ENCODE results near the gene PLB1. TPM values are rescaled to one million over a fixed set of nuclear protein-coding genes. Genes with fewer than 3 reads are reported as not detected.

Gene PLB1
- polyA plus RNA-seq, 1 donor, result 3.2 TPM

DNA sequence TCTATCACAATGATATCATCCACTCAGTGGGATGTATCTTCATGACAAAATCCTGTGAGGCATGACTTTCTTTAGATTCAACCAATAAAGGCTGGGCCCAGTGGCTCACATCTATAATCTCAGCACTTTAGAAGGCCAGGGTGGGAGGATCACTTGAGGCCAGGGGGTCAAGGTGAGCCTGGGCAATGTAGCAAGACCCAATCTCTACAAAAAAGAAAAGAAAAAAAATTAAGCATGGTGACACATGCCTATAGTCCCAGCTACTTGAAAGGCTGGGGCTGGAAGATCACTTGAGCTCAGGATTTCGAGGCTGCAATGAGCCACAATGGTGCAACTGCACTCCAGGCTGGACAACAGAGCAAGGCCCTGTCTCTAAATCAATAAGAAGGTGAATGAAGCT, 68.0 kb downstream of the PLB1 start:
- Histone ChIP-seq H3K4me3 (ENCODE audit: low read length) (no peak overlapping the region), H3K4me1 (ENCODE audit: control insufficient read depth, insufficient read depth, low read length) (no peaks in the 10 kb centered on the region), H3K9me3 (ENCODE audit: control insufficient read depth, low read depth, low read length) (no peaks in the 10 kb centered on the region), H3K36me3 (ENCODE audit: control insufficient read depth, insufficient read depth, low read length) (peaks cover 4% of the 10 kb centered on the region), H3K27ac (ENCODE audit: low read length) (no peak overlapping the region), H3K27me3 (ENCODE audit: control insufficient read depth, insufficient read depth, low read length) (no peaks in the 10 kb centered on the region)
- DNase-seq, result no peak
- no CpG with 5 or more reads among the region's 1 CpG for WGBS (ENCODE audit: insufficient coverage, low lambda C conversion rate)

GRCh38 chr2:28564346-28564745, 68.5 kb downstream of the PLB1 start:
- H3K4me1 ChIP-seq (ENCODE audit: control insufficient read depth, insufficient read depth, low read length), result no peaks in the 10 kb centered on the region
- H3K36me3 ChIP-seq (ENCODE audit: control insufficient read depth, insufficient read depth, low read length), result peaks cover 4% of the 10 kb centered on the region
- no CpG with 5 or more reads among the region's 4 CpGs for WGBS (ENCODE audit: insufficient coverage, low lambda C conversion rate)
- DNase-seq, result no peak
- H3K27me3 ChIP-seq (ENCODE audit: control insufficient read depth, insufficient read depth, low read length), result no peaks in the 10 kb centered on the region
- no peak overlapping the region for H3K4me3 ChIP-seq (ENCODE audit: low read length)
- no peaks in the 10 kb centered on the region for H3K9me3 ChIP-seq (ENCODE audit: control insufficient read depth, low read depth, low read length)
- no peak overlapping the region for H3K27ac ChIP-seq (ENCODE audit: low read length)

DNA sequence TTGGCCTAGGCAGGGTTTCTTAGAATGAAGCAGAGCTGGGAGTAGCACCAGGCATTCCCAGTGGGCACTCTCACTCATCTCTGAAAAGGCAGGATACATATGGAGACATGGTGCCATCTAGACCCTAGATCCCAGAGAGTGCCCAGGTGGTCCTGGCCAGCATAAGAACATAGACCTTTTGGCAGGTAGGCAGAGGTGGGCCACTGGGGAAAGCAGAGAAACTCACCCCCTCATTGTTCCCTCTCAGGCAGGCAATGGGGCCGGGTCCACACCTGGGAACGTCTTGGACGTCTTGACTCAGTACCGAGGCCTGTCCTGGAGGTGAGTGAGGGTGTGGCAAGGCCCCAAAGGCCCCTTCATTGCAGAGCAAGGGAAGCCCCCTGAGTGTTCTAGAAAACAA, 69.2 kb downstream of the PLB1 start:
- H3K27me3 ChIP-seq (ENCODE audit: control insufficient read depth, insufficient read depth, low read length), result no peaks in the 10 kb centered on the region
- no peak for DNase-seq
- no CpG with 5 or more reads among the region's 4 CpGs for WGBS (ENCODE audit: insufficient coverage, low lambda C conversion rate)
- no peak overlapping the region for H3K4me3 ChIP-seq (ENCODE audit: low read length)
- peaks cover 4% of the 10 kb centered on the region for H3K36me3 ChIP-seq (ENCODE audit: control insufficient read depth, insufficient read depth, low read length)
- no peaks in the 10 kb centered on the region for H3K4me1 ChIP-seq (ENCODE audit: control insufficient read depth, insufficient read depth, low read length)
- no peaks in the 10 kb centered on the region for H3K9me3 ChIP-seq (ENCODE audit: control insufficient read depth, low read depth, low read length)
- H3K27ac ChIP-seq (ENCODE audit: low read length), result no peak overlapping the region

GRCh38 chr2:28565720-28566295, 69.9 kb downstream of the PLB1 start:
- Histone ChIP-seq H3K9me3 (ENCODE audit: control insufficient read depth, low read depth, low read length) (no peaks in the 10 kb centered on the region), H3K4me1 (ENCODE audit: control insufficient read depth, insufficient read depth, low read length) (no peaks in the 10 kb centered on the region), H3K27ac (ENCODE audit: low read length) (no peak overlapping the region), H3K27me3 (ENCODE audit: control insufficient read depth, insufficient read depth, low read length) (no peaks in the 10 kb centered on the region), H3K36me3 (ENCODE audit: control insufficient read depth, insufficient read depth, low read length) (peaks cover 4% of the 10 kb centered on the region), H3K4me3 (ENCODE audit: low read length) (no peak overlapping the region)
- no peak for DNase-seq
- WGBS (ENCODE audit: insufficient coverage, low lambda C conversion rate), result no CpG with 5 or more reads among the region's 3 CpGs

- H3K4me3 ChIP-seq (ENCODE audit: low read length), result peak overlapping the region; percentile 67
These were observed 70.7 kb downstream of the PLB1 start for GRCh38 chr2:28566521-28567041.

GRCh38 chr2:28567061-28567471, 71.2 kb downstream of the PLB1 start:
- H3K27ac ChIP-seq (ENCODE audit: low read length), result peak overlapping the region; percentile 40
- DNase-seq, result no peak
- no peaks in the 10 kb centered on the region for H3K9me3 ChIP-seq (ENCODE audit: control insufficient read depth, low read depth, low read length)
- H3K4me1 ChIP-seq (ENCODE audit: control insufficient read depth, insufficient read depth, low read length), result no peaks in the 10 kb centered on the region
- 0% methylated on average over 3 of the region's 14 CpGs for WGBS (ENCODE audit: insufficient coverage, low lambda C conversion rate)
- no peaks in the 10 kb centered on the region for H3K27me3 ChIP-seq (ENCODE audit: control insufficient read depth, insufficient read depth, low read length)
- peaks cover 4% of the 10 kb centered on the region for H3K36me3 ChIP-seq (ENCODE audit: control insufficient read depth, insufficient read depth, low read length)
- peak overlapping the region; percentile 67 for H3K4me3 ChIP-seq (ENCODE audit: low read length)

More at GRCh38 chr2:28566521-28567041, 70.7 kb downstream of the PLB1 start:
- DNase-seq, result peak; percentile 73 to 77
- WGBS (ENCODE audit: insufficient coverage, low lambda C conversion rate), result no CpG with 5 or more reads among the region's 38 CpGs
- Histone ChIP-seq H3K4me1 (ENCODE audit: control insufficient read depth, insufficient read depth, low read length) (no peaks in the 10 kb centered on the region), H3K36me3 (ENCODE audit: control insufficient read depth, insufficient read depth, low read length) (peaks cover 4% of the 10 kb centered on the region), H3K9me3 (ENCODE audit: control insufficient read depth, low read depth, low read length) (no peaks in the 10 kb centered on the region), H3K27me3 (ENCODE audit: control insufficient read depth, insufficient read depth, low read length) (no peaks in the 10 kb centered on the region), H3K27ac (ENCODE audit: low read length) (no peak overlapping the region)

- no CpG with 5 or more reads among the region's 2 CpGs for WGBS (ENCODE audit: insufficient coverage, low lambda C conversion rate)
- no peak for DNase-seq
- Histone ChIP-seq H3K9me3 (ENCODE audit: control insufficient read depth, low read depth, low read length) (no peaks in the 10 kb centered on the region), H3K4me3 (ENCODE audit: low read length) (no peak overlapping the region), H3K36me3 (ENCODE audit: control insufficient read depth, insufficient read depth, low read length) (peaks cover 5% of the 10 kb centered on the region), H3K4me1 (ENCODE audit: control insufficient read depth, insufficient read depth, low read length) (no peaks in the 10 kb centered on the region), H3K27me3 (ENCODE audit: control insufficient read depth, insufficient read depth, low read length) (no peaks in the 10 kb centered on the region), H3K27ac (ENCODE audit: low read length) (no peak overlapping the region)
These were observed 72.2 kb downstream of the PLB1 start for GRCh38 chr2:28568036-28568435.

DNA sequence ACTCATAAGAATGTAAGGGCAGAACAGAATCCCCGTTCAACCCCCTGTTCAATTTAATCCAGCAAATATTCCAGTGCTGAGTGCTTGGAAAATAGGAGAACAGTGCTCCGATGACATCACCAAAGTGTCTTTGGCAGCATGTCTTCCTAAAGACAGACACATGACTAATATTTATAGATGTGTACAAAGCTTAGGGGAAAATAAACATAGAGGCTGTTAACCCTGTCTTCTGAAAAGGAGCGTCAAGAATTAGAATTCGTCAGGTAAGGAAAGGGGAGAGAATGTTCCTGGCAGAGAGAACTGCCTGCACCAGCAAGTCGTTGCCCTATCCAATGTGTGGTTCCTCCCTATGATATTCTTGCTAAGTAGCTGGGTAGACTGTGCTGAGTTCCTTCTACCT, 72.7 kb downstream of the PLB1 start:
- H3K27me3 ChIP-seq (ENCODE audit: control insufficient read depth, insufficient read depth, low read length), result no peaks in the 10 kb centered on the region
- H3K27ac ChIP-seq (ENCODE audit: low read length), result no peak overlapping the region
- no peaks in the 10 kb centered on the region for H3K9me3 ChIP-seq (ENCODE audit: control insufficient read depth, low read depth, low read length)
- 60% methylated on average over 1 of the region's 5 CpGs for WGBS (ENCODE audit: insufficient coverage, low lambda C conversion rate)
- H3K4me3 ChIP-seq (ENCODE audit: low read length), result no peak overlapping the region
- no peak for DNase-seq
- H3K36me3 ChIP-seq (ENCODE audit: control insufficient read depth, insufficient read depth, low read length), result peaks cover 8% of the 10 kb centered on the region
- H3K4me1 ChIP-seq (ENCODE audit: control insufficient read depth, insufficient read depth, low read length), result no peaks in the 10 kb centered on the region

- no peak for DNase-seq
- Histone ChIP-seq H3K4me1 (ENCODE audit: control insufficient read depth, insufficient read depth, low read length) (no peaks in the 10 kb centered on the region), H3K27me3 (ENCODE audit: control insufficient read depth, insufficient read depth, low read length) (no peaks in the 10 kb centered on the region), H3K27ac (ENCODE audit: low read length) (no peak overlapping the region), H3K4me3 (ENCODE audit: low read length) (no peak overlapping the region), H3K9me3 (ENCODE audit: control insufficient read depth, low read depth, low read length) (no peaks in the 10 kb centered on the region), H3K36me3 (ENCODE audit: control insufficient read depth, insufficient read depth, low read length) (peaks cover 9% of the 10 kb centered on the region)
- WGBS (ENCODE audit: insufficient coverage, low lambda C conversion rate), result 100% methylated on average over 1 of the region's 6 CpGs
These were observed 74.6 kb downstream of the PLB1 start for GRCh38 chr2:28570431-28570830.

DNA sequence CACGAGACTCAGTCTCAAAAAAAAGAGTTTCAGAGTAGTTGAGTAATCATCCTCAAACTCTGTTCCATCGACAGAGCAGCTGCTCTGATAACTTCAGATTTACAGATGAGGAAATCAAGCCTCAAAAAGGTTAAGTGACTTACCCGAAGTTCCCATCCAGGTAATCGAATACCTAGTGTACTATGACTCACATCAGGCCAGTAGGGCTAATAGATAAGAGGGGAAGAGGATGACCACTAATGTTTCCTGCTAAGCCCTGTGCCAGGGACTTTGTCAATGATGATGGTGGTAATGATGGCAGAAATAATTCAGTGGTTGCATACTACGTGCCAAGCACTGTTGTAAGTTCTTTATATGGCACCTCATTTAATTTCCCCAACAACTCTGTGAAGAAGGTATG, 80.9 kb downstream of the PLB1 start:
- Histone ChIP-seq H3K27me3 (ENCODE audit: control insufficient read depth, insufficient read depth, low read length) (no peaks in the 10 kb centered on the region), H3K36me3 (ENCODE audit: control insufficient read depth, insufficient read depth, low read length) (peaks cover 21% of the 10 kb centered on the region), H3K4me3 (ENCODE audit: low read length) (no peak overlapping the region), H3K9me3 (ENCODE audit: control insufficient read depth, low read depth, low read length) (no peaks in the 10 kb centered on the region), H3K4me1 (ENCODE audit: control insufficient read depth, insufficient read depth, low read length) (no peaks in the 10 kb centered on the region), H3K27ac (ENCODE audit: low read length) (no peak overlapping the region)
- no peak for DNase-seq
- no CpG with 5 or more reads among the region's 5 CpGs for WGBS (ENCODE audit: insufficient coverage, low lambda C conversion rate)

Measured in large intestine (tissue), 3 donors.